HepG2 (cell line): ENCODE measurements around the gene EZH2. TPM values are rescaled to one million over a fixed set of nuclear protein-coding genes. Genes with fewer than 3 reads are reported as not detected.

Experiments used
- ATAC-seq: fragments of 200-7000 bp; cut with Tn5 transposase; 3 replicates; pipeline ENCODE4 v1.9.1; 2020; ENCODE audit warnings: mild to moderate bottlenecking, moderate library complexity
- BruUV-seq: library from RNA; stranded (reverse); fragments of 400-500 nt; replicated peaks from 2 replicates; lab custom pipeline; 2021; lab: Mats Ljungman, UMichigan
- CTCF ChIA-PET: fragments of 300-600 bp; formaldehyde crosslinking; extraction: SDS; loops from one replicate; lab custom pipeline; 2021; ENCODE audit warnings: low total read pairs, inconsistent platforms, low intra/inter-chr PET ratio; lab: Yijun Ruan, JAX
- POLR2A ChIA-PET: fragments of 350-600 bp; sonication (Branson Sonifier 250); formaldehyde crosslinking; loops from one replicate; lab custom pipeline; 2020; ENCODE audit warnings: antibody characterized with exemption, inconsistent platforms; lab: Yijun Ruan, JAX
- DNase-seq: peaks from one replicate; pipeline ENCODE4 v3.0.0-alpha.2; 2015; ENCODE audit warnings: low spot score
- FAIRE-seq: peaks from 3 replicates; lab custom pipeline; 2011; peaks lifted over from hg19 to GRCh38; lab: Jason Lieb, UNC
- H2AFZ ChIP-seq: one replicate; pipeline ENCODE4 v1.6.1; 2011; ENCODE audit warnings: low read length, inconsistent platforms
- H3K27ac ChIP-seq: fragments of 300-600 bp; 3 replicates; pipeline ENCODE4 v1.8.0; 2011; ENCODE audit warnings: mixed run types, mild to moderate bottlenecking, mixed read lengths, low read length, inconsistent platforms; ENCODE audit not compliant: insufficient read depth; ENCODE audit errors: extremely low read length
- H3K27me3 ChIP-seq, 2 experiments: fragments of 200-600 bp in 1 of 2; 2 replicates in 1 of 2; 3 replicates in 1 of 2; pipeline versions ENCODE4 v1.6.0 to v1.8.0; 2011; ENCODE audit warnings: low read length in 2 of 2, mild to moderate bottlenecking in 2 of 2, moderate library complexity in 2 of 2, inconsistent platforms in 1 of 2; ENCODE audit not compliant: insufficient read depth in 2 of 2, control insufficient read depth in 1 of 2
- H3K36me3 ChIP-seq, 2 experiments: fragments of 200-600 bp in 1 of 2; replicated peaks in 1 of 2; 2 replicates in 1 of 2; 3 replicates in 1 of 2; pipeline versions ENCODE4 v1.5.1 to v1.8.0; 2011; ENCODE audit warnings: low read length in 2 of 2, inconsistent platforms in 1 of 2; ENCODE audit not compliant: insufficient read depth in 2 of 2, control insufficient read depth in 1 of 2
- H3K4me1 ChIP-seq: 2 replicates; pipeline ENCODE4 v1.5.1; 2012; ENCODE audit warnings: low read length, inconsistent platforms; ENCODE audit not compliant: insufficient read depth
- H3K4me2 ChIP-seq: 2 replicates; pipeline ENCODE4 v1.6.0; 2011; ENCODE audit warnings: low read depth, low read length, inconsistent platforms
- H3K4me3 ChIP-seq, 3 experiments: fragments of 200-600 bp in 1 of 3; sonication (generic), shearing (Covaris generic) in 1 of 3; replicated peaks in 1 of 3; 2 replicates each; pipeline ENCODE4 v1.5.1; 2011 to 2016; ENCODE audit warnings: low read length in 3 of 3, inconsistent platforms in 2 of 3, low read depth in 2 of 3, mild to moderate bottlenecking in 2 of 3, control low read depth in 1 of 3, mixed read lengths in 1 of 3; ENCODE audit not compliant: insufficient read depth in 1 of 3
- H3K79me2 ChIP-seq: one replicate; pipeline ENCODE4 v1.6.1; 2011; ENCODE audit warnings: low read length, inconsistent platforms; ENCODE audit not compliant: insufficient read depth
- H3K9ac ChIP-seq: 2 replicates; pipeline ENCODE4 v1.6.0; 2011; ENCODE audit warnings: mild to moderate bottlenecking, low read depth, low read length, inconsistent platforms; ENCODE audit not compliant: insufficient read depth
- H3K9me3 ChIP-seq: 2 replicates; pipeline ENCODE4 v1.5.1; 2012; ENCODE audit warnings: mild to moderate bottlenecking, low read length
- H4K20me1 ChIP-seq: 2 replicates; pipeline ENCODE4 v1.6.0; 2011; ENCODE audit warnings: inconsistent platforms, mild to moderate bottlenecking, low read length, moderate library complexity; ENCODE audit not compliant: insufficient read depth
- CBX1 ChIP-seq: IDR thresholded peaks from one replicate; pipeline ENCODE4 v1.6.1; 2016; ENCODE audit warnings: antibody characterized with exemption, low read depth
- DNMT1 ChIP-seq: sonication (generic); formaldehyde crosslinking; IDR thresholded peaks from 2 replicates; pipeline ENCODE4 v1.5.1; 2020; ENCODE audit warnings: mild to moderate bottlenecking, missing genetic modification reagents
- GABPA ChIP-seq, 2 experiments: IDR thresholded peaks; 2 replicates each; pipeline ENCODE4 v1.6.1; 2011 to 2016; ENCODE audit warnings: low read depth in 2 of 2, low read length in 1 of 2, missing biosample characterization in 1 of 2, missing genetic modification characterization in 1 of 2
- HMGA1 ChIP-seq: sonication (generic); formaldehyde crosslinking; conservative IDR thresholded peaks from 2 replicates; pipeline ENCODE4 v1.4.0; 2020; ENCODE audit warnings: missing genetic modification reagents
- MED13 ChIP-seq: sonication (generic); formaldehyde crosslinking; IDR thresholded peaks from 2 replicates; pipeline ENCODE4 v1.5.0; 2020; ENCODE audit warnings: missing genetic modification reagents
- RXRB ChIP-seq: IDR thresholded peaks from 2 replicates; pipeline ENCODE4 v1.6.1; 2016; ENCODE audit warnings: borderline replicate concordance, missing genetic modification reagents, missing compliant biosample characterization
- TARDBP ChIP-seq: sonication (generic); formaldehyde crosslinking; IDR thresholded peaks from 2 replicates; pipeline ENCODE4 v1.8.0; 2022; ENCODE audit warnings: mild to moderate bottlenecking, missing genetic modification reagents
- ZNF136 ChIP-seq: sonication (generic); formaldehyde crosslinking; IDR thresholded peaks from 2 replicates; pipeline ENCODE4 v1.8.1; 2022; ENCODE audit warnings: low read depth, mild to moderate bottlenecking, moderate library complexity, missing genetic modification reagents
- ZNF781 ChIP-seq: sonication (generic); formaldehyde crosslinking; IDR thresholded peaks from 2 replicates; pipeline ENCODE4 v1.5.1; 2020; ENCODE audit warnings: borderline replicate concordance, mild to moderate bottlenecking, missing genetic modification reagents; ENCODE audit errors: not compliant biosample characterization
- WGBS: methylation state at CpG from one replicate; pipeline ENCODE4 v1.1.6; 2017; ENCODE audit warnings: low lambda C conversion rate; 5-methylcytosine and 5-hydroxymethylcytosine counted together
- in situ Hi-C: cut with HindIII; loops from 2 replicates; pipeline ENCODE4 v1.10.0; 2017; ENCODE audit warnings: low pct_unique_long_range_greater_than_20kb; ENCODE audit not compliant: extremely low pct_ligation_motif_present
- intact Hi-C: fragments of 100-400 bp; cut with micrococcal nuclease; formaldehyde crosslinking; loops from one replicate; pipeline ENCODE4 v1.10.0; 2022; ENCODE audit not compliant: unreplicated experiment
- polyA plus RNA-seq, 8 experiments: library from polyadenylated mRNA; depleted of rRNA in 3 of 8; stranded (reverse) in 7 of 8; unstranded in 1 of 8; fragments of >200 nt; fragmentation: Illumina TruSeq in 4 of 8; extraction: Trizol in 4 of 8; gene quantifications; 2 replicates each; pipeline versions ENCODE4 v1.2.1 to v1.2.3, GENCODE V29; 2011 to 2016; ENCODE audit warnings: low read depth in 4 of 8, missing spikeins in 1 of 8, mixed read lengths in 1 of 8; ENCODE audit not compliant: insufficient read depth in 1 of 8
- total RNA-seq, 5 experiments: library from RNA; depleted of rRNA; stranded (reverse); fragments of >200 nt; fragmentation: Illumina TruSeq; extraction: Trizol; gene quantifications; 2 replicates each; pipeline ENCODE4 v1.2.3, GENCODE V29; 2016; ENCODE audit warnings: low read depth in 1 of 5
- TF ChIP-seq, protein P1 (sequence below): sonication (generic); formaldehyde crosslinking; IDR thresholded peaks from 2 replicates; pipeline ENCODE4 v1.4.0; 2020; ENCODE audit warnings: low read depth, missing genetic modification reagents

Gene EZH2
- total and polyA plus RNA-seq, 2 of the 13 experiments (the other 11 are each of a cell fraction or from before 2014, with no cell fraction given): 26.0 to 34.3 TPM

DNA sequence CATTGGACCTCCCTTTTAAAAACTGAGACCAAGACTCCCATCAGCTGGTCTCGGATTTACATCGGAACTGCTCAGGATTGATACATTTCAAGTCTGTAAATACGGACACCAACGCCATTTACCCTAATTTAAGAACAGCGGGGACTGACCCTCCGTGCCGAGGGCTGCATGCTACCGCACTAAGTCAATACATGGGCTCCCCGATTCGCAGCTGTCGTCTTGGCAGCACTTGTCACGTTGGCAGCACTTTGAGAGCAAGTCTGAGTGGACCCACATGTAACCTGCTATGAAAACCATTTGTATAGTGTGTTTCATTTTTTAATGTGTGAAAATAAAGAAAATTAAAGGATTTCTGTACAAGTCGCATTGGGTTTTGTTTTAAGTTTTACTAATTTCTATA lies 83.4 kb downstream of the EZH2 start:
- no peak overlapping the region for H3K9ac ChIP-seq
- no peak for FAIRE-seq
- no peak for TF ChIP-seq ZNF781 (CRISPR knock-in tag)
- no peak for TF ChIP-seq HMGA1 (CRISPR knock-in tag)
- TF ChIP-seq, protein P1, sequence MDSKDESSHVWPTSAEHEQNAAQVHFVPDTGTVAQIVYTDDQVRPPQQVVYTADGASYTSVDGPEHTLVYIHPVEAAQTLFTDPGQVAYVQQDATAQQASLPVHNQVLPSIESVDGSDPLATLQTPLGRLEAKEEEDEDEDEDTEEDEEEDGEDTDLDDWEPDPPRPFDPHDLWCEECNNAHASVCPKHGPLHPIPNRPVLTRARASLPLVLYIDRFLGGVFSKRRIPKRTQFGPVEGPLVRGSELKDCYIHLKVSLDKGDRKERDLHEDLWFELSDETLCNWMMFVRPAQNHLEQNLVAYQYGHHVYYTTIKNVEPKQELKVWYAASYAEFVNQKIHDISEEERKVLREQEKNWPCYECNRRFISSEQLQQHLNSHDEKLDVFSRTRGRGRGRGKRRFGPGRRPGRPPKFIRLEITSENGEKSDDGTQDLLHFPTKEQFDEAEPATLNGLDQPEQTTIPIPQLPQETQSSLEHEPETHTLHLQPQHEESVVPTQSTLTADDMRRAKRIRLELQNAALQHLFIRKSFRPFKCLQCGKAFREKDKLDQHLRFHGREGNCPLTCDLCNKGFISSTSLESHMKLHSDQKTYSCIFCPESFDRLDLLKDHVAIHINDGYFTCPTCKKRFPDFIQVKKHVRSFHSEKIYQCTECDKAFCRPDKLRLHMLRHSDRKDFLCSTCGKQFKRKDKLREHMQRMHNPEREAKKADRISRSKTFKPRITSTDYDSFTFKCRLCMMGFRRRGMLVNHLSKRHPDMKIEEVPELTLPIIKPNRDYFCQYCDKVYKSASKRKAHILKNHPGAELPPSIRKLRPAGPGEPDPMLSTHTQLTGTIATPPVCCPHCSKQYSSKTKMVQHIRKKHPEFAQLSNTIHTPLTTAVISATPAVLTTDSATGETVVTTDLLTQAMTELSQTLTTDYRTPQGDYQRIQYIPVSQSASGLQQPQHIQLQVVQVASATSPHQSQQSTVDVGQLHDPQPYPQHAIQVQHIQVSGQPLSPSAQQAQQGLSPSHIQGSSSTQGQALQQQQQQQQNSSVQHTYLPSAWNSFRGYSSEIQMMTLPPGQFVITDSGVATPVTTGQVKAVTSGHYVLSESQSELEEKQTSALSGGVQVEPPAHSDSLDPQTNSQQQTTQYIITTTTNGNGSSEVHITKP: no peak
- TF ChIP-seq CBX1: no peak
- no peak for TF ChIP-seq ZNF136 (CRISPR knock-in tag)
- TF ChIP-seq TARDBP (CRISPR knock-in tag): no peak
- no peak for TF ChIP-seq DNMT1 (CRISPR knock-in tag)
- TF ChIP-seq GABPA (IDR thresholded peaks at IDR 0.05; ENCODE audit: low read depth, low read length): no peak
- TF ChIP-seq GABPA (CRISPR knock-in tag; IDR thresholded peaks at IDR 0.05; ENCODE audit: low read depth): no peak
- no peak for TF ChIP-seq RXRB (CRISPR knock-in tag)
- no peak for TF ChIP-seq MED13 (CRISPR knock-in tag)
- TF ChIP-seq, all 625 proteins: peak for 0
- Histone ChIP-seq H3K4me2 (no peak overlapping the region), H4K20me1 (no peaks in the 10 kb centered on the region), H3K79me2 (no peaks in the 10 kb centered on the region), H3K4me3 (no peak overlapping the region), H3K4me1 (no peaks in the 10 kb centered on the region), H2AFZ (no peak overlapping the region), H3K36me3 (peaks cover 14 to 57% of the 10 kb centered on the region in 2 experiments), H3K27ac (no peak overlapping the region), H3K9me3 (no peaks in the 10 kb centered on the region), H3K27me3 (no peaks in the 10 kb centered on the region)
- ChIA-PET POLR2A (no interaction called here), CTCF (no interaction called here)
- DNase-seq: no peak
- no peak for ATAC-seq
- WGBS: 97% methylated on average over 13 of the region's 13 CpGs
- intact Hi-C loops (no loop called here), in situ Hi-C loops (no loop called here)
- BruUV-seq: no TSS peak
